ENCODE data around the gene GINM1. TPM values are rescaled to one million over a fixed set of nuclear protein-coding genes. Genes with fewer than 3 reads are reported as not detected.

GINM1 gene
- total and polyA plus RNA-seq, 2 of the 4 experiments (the other 2 are of a cell fraction), result 23.6 to 24.9 TPM

DNA sequence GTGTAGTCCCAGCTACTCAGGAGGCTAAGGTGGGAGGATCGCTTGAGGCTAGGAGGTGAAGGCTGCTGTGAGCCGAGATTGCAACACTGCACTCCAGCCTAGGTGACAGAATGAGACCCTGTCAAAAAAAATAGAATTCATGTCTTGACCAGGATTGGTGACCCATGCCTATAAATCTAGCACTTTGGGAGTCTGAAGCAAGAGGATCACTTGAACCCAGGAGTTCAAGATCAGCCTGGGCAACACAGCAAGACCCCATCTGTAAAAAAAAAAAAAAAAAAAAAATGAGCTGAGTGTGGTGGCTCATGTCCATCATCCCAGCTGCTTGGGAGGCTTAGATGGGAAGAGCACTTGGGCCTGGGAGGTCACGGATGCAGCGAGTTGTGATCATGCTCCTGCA lies 34.3 kb downstream of the GINM1 start:
- in situ Hi-C loops (cut with MboI; ENCODE audit: low sequenced_read_pairs), result no loop called here
- no peak overlapping the region for H3K4me2 ChIP-seq (ENCODE audit: low read depth, low read length)
- H2BK15ac ChIP-seq (ENCODE audit: low read depth, low read length), result no peak overlapping the region
- H2BK120ac ChIP-seq (ENCODE audit: low read depth, low read length), result no peak overlapping the region
- H2AK5ac ChIP-seq (ENCODE audit: low read depth, low read length), result no peak overlapping the region
- no peaks in the 10 kb centered on the region for H3K4me1 ChIP-seq (ENCODE audit: control insufficient read depth, insufficient read depth, low read length)
- no peak overlapping the region for H2AFZ ChIP-seq (replicated peaks; ENCODE audit: low read length, poor library complexity)
- no peaks in the 10 kb centered on the region; the same call in 1 of the 2 replicates for H4K20me1 ChIP-seq (ENCODE audit: insufficient read depth, low read length)
- no TSS peak for BruUV-seq (replicated peaks)
- H3K27me3 ChIP-seq (ENCODE audit: control insufficient read depth, insufficient read depth, low read length), result no peaks in the 10 kb centered on the region
- ChIA-PET POLR2A (ENCODE audit: unreplicated experiment) (no interaction called here), CTCF (no interaction called here)
- H3K4ac ChIP-seq (ENCODE audit: low read depth, low read length), result no peak overlapping the region
- no peak overlapping the region for H3K9ac ChIP-seq (ENCODE audit: low read depth, low read length)
- ATAC-seq (ENCODE audit: low read depth), result no peak
- peaks cover 21% of the 10 kb centered on the region for H3K36me3 ChIP-seq (ENCODE audit: control insufficient read depth, insufficient read depth, low read length)
- no peak overlapping the region for H3K18ac ChIP-seq (ENCODE audit: low read depth, low read length)
- no CpG with 5 or more reads among the region's 4 CpGs for WGBS, 2 experiments (ENCODE audit: extremely low coverage in 2 of 2, insufficient read length in 1 of 2)
- no peak overlapping the region for H4K8ac ChIP-seq (ENCODE audit: low read depth in 2 of 2, low read length in 2 of 2)
- no peak for TF ChIP-seq BHLHE40 (IDR thresholded peaks at IDR 0.05; ENCODE audit: low read depth, low read length)
- H2BK20ac ChIP-seq (ENCODE audit: low read depth, low read length), result no peak overlapping the region
- no peak overlapping the region for H4K91ac ChIP-seq (ENCODE audit: insufficient read depth, low read depth, low read length)
- H3K79me1 ChIP-seq (ENCODE audit: low read depth in 1 of 2, low read length in 2 of 2), result peaks cover 2 to 5% of the 10 kb centered on the region in 2 experiments; a peak in 1 of 4 replicates
- no peak overlapping the region for H2AK9ac ChIP-seq (replicated peaks; ENCODE audit: low read depth, low read length, poor library complexity)
- no peak overlapping the region for H3K56ac ChIP-seq (ENCODE audit: extremely low read depth, insufficient read depth, low read length)
- no peak overlapping the region for H3K27ac ChIP-seq (ENCODE audit: insufficient read depth, low read length)
- H2BK5ac ChIP-seq (ENCODE audit: low read depth, low read length, poor library complexity, severe bottlenecking), result no peak overlapping the region
- H3K14ac ChIP-seq (replicated peaks; ENCODE audit: low read depth, low read length), result no peak overlapping the region
- H3K23ac ChIP-seq (ENCODE audit: low read depth, low read length), result no peak overlapping the region
- H4K5ac ChIP-seq (ENCODE audit: low read depth, low read length), result no peak overlapping the region
- no peaks in the 10 kb centered on the region for H3K9me1 ChIP-seq (ENCODE audit: insufficient read depth, low read length)
- dilution Hi-C loops (cut with HindIII; ENCODE audit: low sequenced_read_pairs, unreplicated experiment), result no loop called here
- intact Hi-C loops (cut with micrococcal nuclease), result no loop called here
- DNase-seq, result no peak
- H3K4me3 ChIP-seq (ENCODE audit: insufficient read depth, low read depth, low read length), result no peak overlapping the region
- H3K9me3 ChIP-seq (ENCODE audit: control insufficient read depth, insufficient read depth, low read length), result no peaks in the 10 kb centered on the region
